COLO829 (cell line): Measurements from ENCODE around the gene PTCH2.
"Not testable (repeated sequence)": the region's sequence is repeated elsewhere in the genome, so short reads cannot be mapped to it uniquely, and the experiment has no call there.

Experiments used
- DNase-seq: peaks from one replicate; pipeline ENCODE4 v3.0.0; 2012; ENCODE audit warnings: low spot score

PTCH2 gene

GRCh38 chr1:44838294-44838693 is 4.8 kb downstream of the PTCH2 start:
- not testable (repeated sequence) for DNase-seq

- DNase-seq: peak; percentile 56
These were observed 7.0 kb downstream of the PTCH2 start for GRCh38 chr1:44835738-44836675.

- no peak for DNase-seq
These were observed 8.7 kb downstream of the PTCH2 start for GRCh38 chr1:44834328-44834727.

- no peak for DNase-seq
These were observed 10.9 kb downstream of the PTCH2 start for GRCh38 chr1:44832056-44832705.

- no peak for DNase-seq
These were observed 11.5 kb downstream of the PTCH2 start for GRCh38 chr1:44831516-44831915.

- DNase-seq: no peak
These were observed 12.2 kb downstream of the PTCH2 start for GRCh38 chr1:44830900-44831304.

GRCh38 chr1:44829506-44830384 is 13.3 kb downstream of the PTCH2 start:
- DNase-seq: no peak

- no peak for DNase-seq
These were observed 14.1 kb downstream of the PTCH2 start for GRCh38 chr1:44828841-44829440.

GRCh38 chr1:44828003-44828651 is 14.9 kb downstream of the PTCH2 start:
- no peak for DNase-seq

- no peak for DNase-seq
These were observed 15.7 kb downstream of the PTCH2 start for GRCh38 chr1:44827197-44828002.

- DNase-seq: no peak
These were observed 16.5 kb downstream of the PTCH2 start for GRCh38 chr1:44826375-44827196.

GRCh38 chr1:44824392-44824791 is 18.7 kb downstream of the PTCH2 start:
- DNase-seq: not testable (repeated sequence)

GRCh38 chr1:44822981-44823451 is 20.0 kb downstream of the PTCH2 start:
- DNase-seq: no peak

- DNase-seq: no peak
These were observed 20.8 kb downstream of the PTCH2 start for GRCh38 chr1:44822131-44822701.

GRCh38 chr1:44821240-44821715 is 21.8 kb downstream of the PTCH2 start:
- no peak for DNase-seq

GRCh38 chr1:44820328-44821239 is 22.5 kb downstream of the PTCH2 start:
- no peak for DNase-seq

- peak; percentile 89 for DNase-seq
These were observed 23.3 kb downstream of the PTCH2 start for GRCh38 chr1:44819608-44820327.
